ENCODE data around the gene KCND1.
A peak's percentile ranks its signal among the peaks of the same experiment; 100 is the strongest.

Gene KCND1

DNA sequence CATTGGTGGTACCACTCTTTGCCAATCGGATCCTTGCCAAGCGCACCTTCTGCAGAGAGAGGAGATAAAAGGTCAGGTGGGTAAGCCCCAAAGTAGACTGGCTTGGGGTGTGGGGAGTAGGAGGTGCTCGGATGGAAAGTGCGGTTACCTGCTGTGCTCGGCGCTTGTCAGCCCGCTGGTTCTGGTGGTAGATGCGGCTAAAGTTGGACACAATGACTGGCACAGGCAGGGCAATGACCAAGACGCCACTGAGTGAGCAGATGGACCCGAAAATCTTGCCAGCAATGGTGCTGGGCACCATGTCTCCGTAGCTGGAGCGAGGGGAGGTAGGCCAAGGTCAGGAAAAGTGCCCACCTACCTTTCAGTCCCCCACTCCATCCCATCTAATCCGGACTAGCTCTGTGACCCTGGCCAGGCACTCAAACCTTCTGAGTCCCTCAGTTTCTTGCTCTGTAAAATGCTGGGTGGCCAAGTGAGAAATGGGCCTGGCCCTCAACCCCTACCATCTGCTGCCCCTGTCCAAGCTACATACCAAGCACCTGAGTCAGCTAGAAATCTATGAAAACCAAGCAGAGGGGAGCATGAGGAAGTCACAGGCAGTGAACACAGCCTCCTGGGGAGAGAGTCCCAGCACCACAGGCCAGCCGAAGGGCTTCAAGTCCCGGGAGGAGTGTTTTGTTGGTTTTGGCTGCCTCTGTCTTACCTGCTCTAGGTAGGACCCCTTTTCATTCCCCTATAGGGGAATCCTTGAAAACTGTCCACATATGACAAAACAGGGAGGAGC lies 4.7 kb downstream of the KCND1 start:
- TF ChIP-seq POLR2A (IDR thresholded peaks at IDR 0.05; ENCODE audit: low read depth, low read length) = no peak
- DNase-seq (ENCODE audit: insufficient read length, low spot score) (peak; percentile 16), FAIRE-seq (no peak)

DNA sequence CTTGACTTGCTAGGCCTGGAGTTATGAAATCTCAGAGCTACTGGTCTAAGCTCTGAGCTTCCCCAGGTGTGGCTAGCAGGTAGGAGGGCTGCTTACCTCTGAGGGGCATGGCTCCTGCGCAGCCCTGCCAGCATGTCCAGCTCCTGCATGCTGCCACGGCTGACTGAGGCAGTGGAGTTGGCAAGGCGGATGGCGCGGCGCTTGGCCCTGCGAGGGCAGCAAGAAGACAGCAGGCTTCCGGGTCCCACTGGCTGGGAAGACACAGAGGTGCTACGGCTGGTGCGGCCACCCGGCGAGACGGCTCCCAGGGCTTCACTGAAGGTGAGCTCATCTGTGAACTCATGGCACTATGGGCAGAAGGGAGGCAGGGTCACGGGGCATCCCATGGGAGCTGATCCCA lies 5.7 kb downstream of the KCND1 start:
- no peak for FAIRE-seq
- DNase-seq (ENCODE audit: insufficient read length, low spot score) = no peak
- TF ChIP-seq POLR2A (IDR thresholded peaks at IDR 0.05; ENCODE audit: low read depth, low read length) = no peak

DNA sequence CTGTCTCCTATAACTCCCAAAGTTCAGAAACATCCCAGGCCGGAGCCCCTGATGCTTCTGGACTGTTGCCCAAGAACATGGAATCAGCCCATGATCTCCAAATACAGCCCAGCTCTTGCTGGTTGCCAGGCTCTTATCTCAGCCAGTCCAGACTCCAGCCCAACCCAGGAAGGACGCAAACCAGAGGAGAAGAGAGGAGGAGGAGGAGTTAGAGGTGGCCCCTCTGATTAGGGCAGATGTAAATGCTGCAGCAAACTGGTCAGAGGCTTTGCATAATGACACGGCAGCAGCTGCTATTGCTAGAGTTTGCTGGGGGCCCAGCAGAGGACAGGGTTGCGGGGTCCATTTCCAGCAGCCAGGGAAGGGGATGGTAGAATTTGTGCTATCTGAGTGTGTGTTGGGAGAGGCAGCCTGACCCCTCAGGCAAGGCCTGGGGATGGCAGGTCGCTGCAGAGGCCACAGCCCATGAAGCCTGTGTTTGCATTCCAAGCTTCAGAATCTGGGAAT lies 10.0 kb downstream of the KCND1 start:
- FAIRE-seq (no peak), DNase-seq (ENCODE audit: insufficient read length, low spot score) (no peak)
- no peak for TF ChIP-seq POLR2A (IDR thresholded peaks at IDR 0.05; ENCODE audit: low read depth, low read length)

DNA sequence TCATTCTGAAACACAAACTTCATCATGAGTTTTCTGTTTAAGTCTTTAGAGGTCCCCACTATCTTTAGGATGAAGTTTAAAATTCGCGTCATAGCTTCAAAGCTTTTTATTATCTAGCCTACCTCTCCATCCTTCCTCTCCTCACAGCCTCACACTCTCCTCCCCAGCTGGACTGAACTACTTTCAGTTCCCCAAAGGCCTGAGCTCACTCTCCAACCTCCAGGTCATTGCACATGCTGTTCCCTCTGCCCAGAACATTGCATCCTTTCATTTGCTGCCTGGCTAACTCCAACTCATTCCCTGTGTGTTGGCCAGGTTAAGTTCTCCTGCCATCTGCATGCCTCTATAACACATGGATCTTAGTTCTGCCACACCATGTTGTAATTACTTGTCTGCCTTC lies 11.4 kb downstream of the KCND1 start:
- TF ChIP-seq POLR2A (IDR thresholded peaks at IDR 0.05; ENCODE audit: low read depth, low read length) = no peak
- DNase-seq (ENCODE audit: insufficient read length, low spot score) (no peak), FAIRE-seq (no peak)

DNA sequence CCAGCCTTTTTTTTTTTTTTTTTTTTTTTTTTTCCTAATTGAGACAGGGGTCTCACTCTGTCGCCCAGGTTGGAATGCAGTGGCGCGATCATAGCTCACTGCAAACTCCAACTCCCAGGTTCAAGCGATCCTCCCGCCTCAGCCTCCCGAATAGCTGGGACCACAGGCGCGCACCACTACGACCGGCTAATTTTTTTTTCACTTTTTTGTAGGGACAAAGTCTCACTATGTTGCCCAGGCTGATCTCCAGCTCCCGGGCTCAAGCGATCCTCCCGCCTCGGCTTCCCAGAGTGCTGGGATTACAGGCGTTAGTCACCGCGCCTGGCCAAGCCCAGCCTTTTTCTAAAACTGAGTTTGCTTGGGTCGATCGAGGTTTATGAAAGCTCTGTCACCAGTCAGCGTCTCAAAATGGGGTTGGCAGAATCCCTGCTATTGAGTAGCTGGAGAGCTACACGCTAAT lies 13.0 kb downstream of the KCND1 start:
- FAIRE-seq (no peak), DNase-seq (ENCODE audit: insufficient read length, low spot score) (no peak)
- no peak for TF ChIP-seq POLR2A (IDR thresholded peaks at IDR 0.05; ENCODE audit: low read depth, low read length)

DNA sequence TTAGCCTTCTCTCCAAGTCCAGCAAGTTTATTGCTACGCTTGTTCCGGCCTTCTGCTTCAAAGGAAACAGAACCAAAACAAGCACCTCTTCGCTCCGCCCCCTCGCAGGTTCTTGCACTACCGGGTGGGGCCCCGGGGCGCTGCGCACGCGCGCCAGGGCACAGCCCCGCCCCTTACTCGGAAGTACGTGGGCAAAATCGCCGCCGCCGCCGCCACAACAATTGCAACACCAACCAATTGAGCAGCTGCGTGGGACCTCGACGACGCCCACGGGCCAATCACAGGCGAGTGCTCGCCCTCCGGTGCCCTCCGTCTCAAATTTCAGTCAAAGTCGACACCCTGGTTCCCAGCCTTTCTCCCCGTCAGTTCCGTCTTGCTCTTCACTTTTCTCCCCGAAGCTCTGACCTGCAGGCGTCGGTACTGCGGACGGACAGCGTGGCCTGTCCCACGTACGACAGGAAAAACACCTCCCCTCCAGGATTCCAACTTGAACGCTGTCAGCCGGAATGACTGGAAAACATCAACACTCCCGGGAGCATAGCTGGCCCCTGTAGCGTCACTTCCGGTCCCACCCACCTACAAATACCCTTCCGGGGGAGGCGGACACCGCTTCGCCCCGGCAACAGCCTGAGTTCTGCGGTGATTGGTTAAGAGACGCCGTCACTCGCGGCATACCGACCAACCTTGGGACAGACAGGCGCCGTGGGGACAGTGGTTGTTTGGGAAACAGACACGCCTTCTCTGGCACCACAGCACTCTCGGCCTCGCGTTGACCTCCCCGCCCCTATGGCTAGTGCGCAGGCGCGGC lies 13.6 kb downstream of the KCND1 start:
- peak; percentile 29; the same call in 1 of the 2 replicates for TF ChIP-seq POLR2A (IDR thresholded peaks at IDR 0.05; ENCODE audit: low read depth, low read length)
- FAIRE-seq = no peak

DNA sequence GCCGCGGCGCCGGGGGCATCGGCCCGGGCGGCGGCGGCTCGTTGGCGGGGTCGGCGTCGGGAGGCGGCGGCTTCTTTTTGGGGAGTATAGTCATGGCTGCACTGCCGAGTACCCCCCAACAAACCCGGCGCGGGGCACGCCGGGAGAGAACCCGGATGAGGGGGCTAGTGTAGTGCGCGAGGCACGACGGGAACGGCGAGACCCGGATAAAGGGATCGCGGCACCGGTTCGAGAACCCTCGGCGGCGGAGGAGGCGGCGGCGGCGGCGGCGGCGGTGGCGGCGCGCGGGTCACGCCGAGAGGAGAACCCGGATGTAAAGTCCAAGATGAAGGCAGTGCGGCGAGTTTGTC lies 14.2 kb downstream of the KCND1 start, which contains the start of gene OTUD5:
Gene OTUD5, minus strand, starts transcription at position 131 of the 350 bp plus-strand sequence. Its CDS starts 37 bp downstream, at position 94.
- FAIRE-seq = no peak
- DNase-seq (ENCODE audit: insufficient read length, low spot score) = no peak

More for the DNA sequence above, 13.6 kb downstream of the KCND1 start:
- peak; percentile 68 for DNase-seq (ENCODE audit: insufficient read length, low spot score)

DNA sequence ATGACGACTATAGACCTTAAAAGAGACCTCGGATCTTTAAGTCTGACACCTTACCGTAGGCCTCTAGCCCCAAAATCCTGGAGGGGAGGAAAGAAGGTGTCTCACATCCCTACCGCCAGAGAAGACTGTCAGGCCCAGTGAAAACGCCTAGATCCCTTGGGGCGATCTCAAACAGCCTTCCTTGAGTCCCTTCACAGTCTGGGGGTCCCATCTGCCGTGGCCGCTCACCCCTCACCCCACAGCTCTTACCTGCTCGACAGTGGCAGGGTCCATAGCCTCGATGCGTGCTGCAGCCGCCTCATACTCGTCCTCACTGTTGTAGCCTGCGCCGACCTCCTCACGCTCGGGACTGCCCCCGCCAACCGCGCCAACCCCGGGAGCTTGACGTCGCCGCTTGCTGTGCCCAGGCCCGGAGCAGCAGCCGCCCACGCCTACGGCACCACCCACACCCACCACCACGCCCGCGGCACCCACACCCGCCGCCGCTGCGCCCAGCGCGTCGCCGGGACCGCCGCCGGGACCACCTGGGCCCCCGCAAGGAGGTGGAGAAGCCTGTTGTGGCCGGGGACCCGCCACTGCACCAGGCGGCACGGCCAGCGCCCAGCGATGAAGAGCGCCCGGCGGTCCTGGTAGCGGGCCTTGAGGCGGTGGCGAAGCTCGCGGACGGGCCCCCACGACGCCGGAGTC lies 14.8 kb downstream of the KCND1 start:
- TF ChIP-seq POLR2A (IDR thresholded peaks at IDR 0.05; ENCODE audit: low read depth, low read length) = no peak
- DNase-seq (ENCODE audit: insufficient read length, low spot score) (no peak), FAIRE-seq (no peak)

More for the DNA sequence above, 14.2 kb downstream of the KCND1 start, which contains the start of gene OTUD5:
- TF ChIP-seq POLR2A (IDR thresholded peaks at IDR 0.05; ENCODE audit: low read depth, low read length) = no peak

DNA sequence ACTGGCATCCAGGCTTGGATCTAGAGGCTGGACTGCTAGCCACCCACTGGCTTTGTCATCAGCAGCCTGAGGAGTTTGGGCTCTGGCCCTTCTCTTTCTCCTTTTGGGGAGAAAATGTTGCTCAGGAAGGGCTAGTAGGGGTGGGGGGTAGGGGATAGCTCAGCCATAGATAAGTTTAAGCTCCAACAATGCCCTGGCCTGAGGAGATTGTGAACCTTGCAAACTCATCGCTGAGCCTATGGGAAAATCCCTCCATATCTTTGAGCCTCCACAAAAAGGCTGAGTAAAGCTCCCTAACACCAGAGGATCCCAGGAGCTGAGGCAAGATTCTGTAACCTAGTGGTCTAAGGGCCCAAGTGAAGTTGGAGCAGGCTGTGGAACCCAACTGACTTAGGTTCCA lies 23.1 kb downstream of the KCND1 start:
- no peak for TF ChIP-seq POLR2A (IDR thresholded peaks at IDR 0.05; ENCODE audit: low read depth, low read length)
- no peak for FAIRE-seq
- DNase-seq (ENCODE audit: insufficient read length, low spot score) = no peak

DNA sequence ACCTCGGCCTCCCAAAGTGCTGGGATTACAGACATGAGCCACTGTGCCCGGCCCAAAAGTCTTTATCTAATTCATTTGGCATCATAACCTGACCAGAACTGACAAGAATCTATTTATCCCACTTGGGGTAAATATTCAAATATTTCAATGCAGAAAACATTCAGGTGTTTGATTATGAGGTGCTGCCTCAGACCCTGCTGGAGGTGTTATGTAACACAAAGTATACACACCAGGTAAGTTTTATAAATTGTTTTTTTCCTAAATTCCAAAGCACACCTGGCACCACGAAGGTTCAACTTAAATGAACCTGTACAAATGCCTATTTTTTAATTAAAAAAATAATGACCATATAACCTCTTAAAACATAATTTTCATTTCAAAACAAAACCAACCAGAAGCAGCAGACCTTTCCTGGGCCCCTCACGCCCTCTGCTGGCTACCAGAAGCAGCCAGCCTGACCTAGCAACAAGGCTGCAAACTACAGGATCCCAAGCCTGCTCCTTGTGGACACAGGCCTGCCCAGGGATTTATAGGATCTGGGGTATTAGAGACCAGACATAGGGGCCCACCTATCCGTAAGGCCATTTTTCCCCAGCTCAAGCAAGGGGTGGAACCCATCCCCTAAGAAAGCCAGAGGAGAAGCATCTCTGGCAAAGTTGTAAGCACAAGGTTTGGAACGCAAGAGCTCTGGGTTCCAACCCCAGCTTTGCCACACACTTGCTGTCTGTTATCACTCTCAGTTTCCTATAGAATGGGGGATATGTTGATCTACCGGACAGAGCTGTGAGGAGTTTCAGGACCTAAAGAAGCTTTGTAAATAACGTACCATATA lies 25.9 kb downstream of the KCND1 start:
- TF ChIP-seq POLR2A (IDR thresholded peaks at IDR 0.05; ENCODE audit: low read depth, low read length) = no peak
- FAIRE-seq (no peak), DNase-seq (ENCODE audit: insufficient read length, low spot score) (no peak)

DNA sequence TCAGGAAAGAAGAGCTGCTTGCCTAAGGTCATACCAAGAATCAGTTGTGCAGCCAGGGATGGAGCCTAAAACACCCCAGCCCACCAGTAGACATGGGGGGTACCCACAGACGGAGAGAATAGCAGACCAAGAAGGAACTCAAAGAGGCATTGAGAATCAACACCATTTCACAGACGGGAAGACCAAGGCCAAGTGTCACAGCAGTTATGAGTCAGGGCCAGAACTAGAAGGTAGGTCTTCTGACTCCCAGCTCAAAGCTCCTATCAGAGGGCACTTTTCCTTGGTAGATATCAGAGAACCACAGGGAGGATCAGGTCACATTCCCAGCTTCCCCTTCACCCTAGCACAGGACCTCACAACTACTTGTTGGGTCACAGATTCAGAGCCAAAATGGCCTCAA lies 28.7 kb downstream of the KCND1 start:
- no peak for DNase-seq (ENCODE audit: insufficient read length, low spot score)
- TF ChIP-seq POLR2A (IDR thresholded peaks at IDR 0.05; ENCODE audit: low read depth, low read length) = no peak
- no peak for FAIRE-seq

GRCh38 chrX:48940404-48940955 lies 31.2 kb downstream of the KCND1 start:
- FAIRE-seq (no peak), DNase-seq (ENCODE audit: insufficient read length, low spot score) (no peak)
- TF ChIP-seq POLR2A (IDR thresholded peaks at IDR 0.05; ENCODE audit: low read depth, low read length) = no peak
